ENCODE data around the gene GPX7. TPM values are rescaled to one million over a fixed set of nuclear protein-coding genes. Genes with fewer than 3 reads are reported as not detected.
"Not testable (repeated sequence)": the region's sequence is repeated elsewhere in the genome, so short reads cannot be mapped to it uniquely, and the experiment has no call there.

The GPX7 gene
- polyA plus RNA-seq (ENCODE audit: insufficient read depth in 1 of 5, insufficient read length in 5 of 5, low replicate concordance in 1 of 5) = 100 to 1,000 TPM in 1 of 5 donors, 10 to 100 TPM in 4; 71.9 to 104 (median 83.7) TPM
- long read RNA-seq, donor 1, transcript GPX7-201 (3 exons, 1,228 nt) = major isoform, 77 of 83 reads
- long read RNA-seq, donor 1, transcript GPX7-202 (2 exons, 873 nt) = minor isoform, 6 of 83 reads
- long read RNA-seq, donor 1, partial matches to known transcripts = 0 of 83 reads
- long read RNA-seq, donor 1, other reads (novel, unspliced or antisense) = 0 of 83 reads
- long read RNA-seq, donor 2, transcript GPX7-201 (3 exons, 1,228 nt) = major isoform, 33 of 34 reads
- long read RNA-seq, donor 2, partial matches to known transcripts = 0 of 34 reads
- long read RNA-seq, donor 2, other reads (novel, unspliced or antisense) = 0 of 34 reads
- long read RNA-seq, donor 3, transcript GPX7-201 (3 exons, 1,228 nt) = major isoform, 41 of 44 reads
- long read RNA-seq, donor 3, partial matches to known transcripts = 0 of 44 reads
- long read RNA-seq, donor 3, other reads (novel, unspliced or antisense) = 0 of 44 reads
- long read RNA-seq, donor 4, transcript GPX7-201 (3 exons, 1,228 nt) = major isoform, 29 of 29 reads
- long read RNA-seq, donor 4, partial matches to known transcripts = 0 of 29 reads
- long read RNA-seq, donor 4, other reads (novel, unspliced or antisense) = 0 of 29 reads
- long read RNA-seq, donor 5, transcript GPX7-202 (2 exons, 873 nt) = minor isoform, 5 of 80 reads
- long read RNA-seq, donor 5, transcript GPX7-201 (3 exons, 1,228 nt) = major isoform, 70 of 80 reads
- long read RNA-seq, donor 5, partial matches to known transcripts = 5 of 80 reads
- long read RNA-seq, donor 5, other reads (novel, unspliced or antisense) = 0 of 80 reads
- long read RNA-seq, donor 6, transcript GPX7-201 (3 exons, 1,228 nt) = major isoform, 78 of 79 reads
- long read RNA-seq, donor 6, partial matches to known transcripts = 0 of 79 reads
- long read RNA-seq, donor 6, other reads (novel, unspliced or antisense) = 0 of 79 reads
- long read RNA-seq, donor 7, transcript GPX7-201 (3 exons, 1,228 nt) = major isoform, 64 of 66 reads
- long read RNA-seq, donor 7, partial matches to known transcripts = 0 of 66 reads
- long read RNA-seq, donor 7, other reads (novel, unspliced or antisense) = 0 of 66 reads
- long read RNA-seq, donor 8, transcript GPX7-201 (3 exons, 1,228 nt) = major isoform, 23 of 23 reads
- long read RNA-seq, donor 8, partial matches to known transcripts = 0 of 23 reads
- long read RNA-seq, donor 8, other reads (novel, unspliced or antisense) = 0 of 23 reads

DNA sequence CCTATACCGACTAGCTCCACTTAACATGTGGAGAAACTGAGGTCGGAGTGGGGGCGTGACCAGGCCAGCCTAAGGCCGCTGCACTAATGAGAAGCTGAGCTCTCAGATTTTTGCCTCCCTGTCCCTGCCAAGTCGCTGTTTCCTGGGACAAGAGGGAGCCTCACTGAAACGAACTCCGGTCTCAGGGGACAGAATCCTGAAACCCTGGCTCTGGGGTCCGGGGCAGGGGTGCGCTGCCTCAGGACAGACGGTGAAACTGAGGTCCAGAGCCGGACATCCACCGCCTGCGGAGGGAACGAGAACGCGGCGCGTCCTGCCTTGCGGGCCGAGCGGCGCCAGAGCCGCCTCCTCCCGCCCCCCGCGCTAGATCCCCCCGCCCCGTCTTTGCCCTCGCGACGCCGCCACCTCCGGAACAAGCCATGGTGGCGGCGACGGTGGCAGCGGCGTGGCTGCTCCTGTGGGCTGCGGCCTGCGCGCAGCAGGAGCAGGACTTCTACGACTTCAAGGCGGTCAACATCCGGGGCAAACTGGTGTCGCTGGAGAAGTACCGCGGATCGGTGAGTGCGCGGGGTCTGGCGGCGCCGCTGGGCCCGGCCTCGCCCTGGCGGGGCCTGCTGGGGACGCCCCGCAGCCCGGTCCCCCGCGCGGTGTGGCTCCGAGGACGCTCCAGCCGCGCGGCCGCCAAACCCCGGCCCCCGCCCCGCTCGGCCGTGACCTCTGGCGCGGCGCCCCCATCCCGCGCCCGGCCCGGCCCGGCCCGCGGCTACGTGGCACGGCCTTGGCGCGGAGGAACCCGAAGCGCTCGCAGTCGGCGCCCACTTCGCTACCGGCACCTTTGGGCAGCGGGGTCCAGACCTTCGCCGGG, at the start of gene GPX7:
Gene GPX7, plus strand, starts transcription at position 381 of the 865 bp plus-strand sequence. Its CDS starts 39 bp downstream, at position 420.
- peak; percentile 49 to 57 for DNase-seq

DNA sequence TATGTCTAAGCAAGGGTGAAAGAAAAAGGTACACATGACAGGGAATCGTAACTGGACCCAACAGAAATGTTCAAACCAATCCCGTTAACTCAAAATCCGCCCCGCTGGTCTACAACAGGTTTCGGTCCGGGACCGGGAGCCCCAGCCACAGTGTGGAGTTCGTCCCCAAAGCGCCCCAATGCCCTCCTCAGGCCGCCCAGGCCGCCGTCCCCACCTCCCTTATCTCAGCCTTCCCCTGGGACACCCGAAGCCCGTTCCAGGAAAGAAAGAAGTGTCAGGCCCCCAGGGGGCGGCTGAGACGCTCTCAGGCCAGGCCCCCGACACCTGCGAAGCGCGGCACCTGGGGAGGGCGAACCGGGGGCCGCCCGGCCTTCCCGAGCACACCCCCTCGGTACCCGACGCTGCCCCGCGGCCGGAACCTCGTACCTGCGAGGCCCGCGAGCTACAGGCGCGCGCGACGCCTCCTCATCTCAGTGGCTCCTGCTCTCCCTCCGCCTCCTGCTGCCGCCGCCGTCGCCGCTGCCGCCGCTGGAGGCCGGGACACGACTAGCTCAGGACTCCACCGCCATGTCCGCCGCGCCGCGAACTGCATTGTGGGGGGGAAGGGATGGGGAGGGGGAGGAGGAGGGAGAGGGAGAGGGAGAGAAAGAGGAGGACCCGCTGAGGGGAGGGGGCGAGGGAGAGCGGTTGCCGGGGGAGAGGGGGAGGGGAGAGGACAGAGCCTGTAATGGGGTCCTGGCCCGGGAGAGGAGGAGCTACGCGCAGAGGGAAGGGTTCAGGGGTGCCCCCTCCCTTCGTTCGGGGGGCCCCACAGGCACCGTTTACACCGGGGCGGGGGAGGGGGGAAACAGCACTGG, 49.4 kb upstream of the GPX7 start, which contains the start of gene TUT4:
Gene TUT4, minus strand, starts transcription at position 588 of the 857 bp plus-strand sequence. CDS start 26,812 bp downstream, outside the sequence.
- peak; percentile 92 to 93 for DNase-seq

DNA sequence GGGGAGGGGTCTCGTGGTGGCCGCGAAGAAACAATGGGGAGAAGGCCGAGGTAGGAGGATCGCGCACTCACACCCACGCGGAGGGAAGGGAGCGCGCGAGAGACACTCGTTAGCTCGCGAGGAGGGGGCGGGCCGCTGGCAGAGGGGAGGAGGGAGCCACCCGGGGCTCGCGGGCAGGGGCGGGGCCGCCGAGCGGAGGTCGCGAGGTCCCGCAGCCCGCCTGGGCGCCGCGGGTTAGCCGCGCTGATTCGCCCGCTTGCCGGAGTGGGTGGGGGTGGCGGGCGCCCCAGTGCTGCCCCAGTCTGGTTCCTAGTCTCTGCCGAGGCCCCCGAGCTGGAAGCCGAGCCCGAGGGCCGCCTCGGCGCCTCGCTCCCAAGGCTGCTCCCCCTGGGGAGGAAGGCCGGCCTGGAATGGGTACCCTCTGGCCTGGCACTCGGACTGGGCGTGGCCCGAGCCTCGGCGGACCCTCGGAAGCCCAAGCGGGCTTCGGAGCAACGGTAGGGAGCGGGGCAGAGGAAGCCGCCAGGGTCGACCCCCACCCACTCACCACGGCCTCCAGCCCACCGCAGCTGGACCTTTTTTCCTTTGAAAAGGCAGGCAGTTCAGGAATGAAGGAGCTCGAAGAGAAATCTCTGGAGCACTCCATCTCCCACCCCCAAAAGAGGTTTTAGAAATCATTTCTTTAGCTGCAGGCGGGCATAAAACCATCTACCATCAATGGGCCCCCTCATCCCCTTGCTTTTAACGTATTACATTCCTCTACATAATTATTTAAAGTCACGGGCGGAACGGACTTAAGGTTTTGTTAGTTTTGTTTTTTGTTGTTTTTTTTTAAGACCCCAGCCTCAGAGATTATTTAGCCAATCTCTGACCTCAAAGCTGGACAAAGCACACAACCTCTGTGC, 48.6 kb upstream of the GPX7 start:
- DNase-seq = peak; percentile 91 to 92

DNA sequence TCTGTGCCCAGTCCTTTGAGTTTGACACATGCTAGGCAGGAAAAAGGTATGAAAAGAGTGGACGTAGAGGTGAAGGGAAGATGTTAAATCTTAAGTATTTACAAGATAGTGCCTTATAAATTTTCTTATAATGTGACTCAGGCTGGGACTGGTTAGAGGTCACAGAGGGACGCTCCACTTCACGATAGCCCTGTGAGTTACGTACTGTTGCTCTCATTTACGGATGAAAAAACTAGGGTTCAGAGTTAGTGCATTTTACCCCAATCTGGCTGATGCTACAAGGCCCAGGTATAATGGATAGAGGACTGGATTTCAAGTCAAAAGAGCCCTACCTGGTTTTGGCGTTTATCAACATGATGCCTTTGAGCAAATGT, 47.9 kb upstream of the GPX7 start:
- no peak for DNase-seq

DNA sequence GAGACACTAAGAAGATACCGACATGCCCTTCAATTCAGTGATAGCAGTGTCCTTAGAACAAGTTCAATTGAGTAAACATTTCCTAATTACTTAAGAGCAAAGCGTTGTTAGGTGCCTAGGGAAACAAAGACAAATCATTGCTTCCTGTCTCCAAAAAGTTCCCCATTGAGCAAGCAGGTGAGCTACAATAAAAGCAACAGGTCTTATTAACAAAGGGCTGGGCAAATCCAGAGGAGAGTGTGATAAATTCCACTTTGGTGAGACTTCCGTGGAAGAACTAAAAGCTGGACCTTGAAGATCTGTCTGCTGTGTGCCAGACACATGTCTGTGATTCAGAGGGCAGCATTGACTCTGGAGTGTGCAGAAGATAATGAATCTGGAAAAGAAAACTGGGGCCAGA, 47.4 kb upstream of the GPX7 start:
- no peak for DNase-seq

DNA sequence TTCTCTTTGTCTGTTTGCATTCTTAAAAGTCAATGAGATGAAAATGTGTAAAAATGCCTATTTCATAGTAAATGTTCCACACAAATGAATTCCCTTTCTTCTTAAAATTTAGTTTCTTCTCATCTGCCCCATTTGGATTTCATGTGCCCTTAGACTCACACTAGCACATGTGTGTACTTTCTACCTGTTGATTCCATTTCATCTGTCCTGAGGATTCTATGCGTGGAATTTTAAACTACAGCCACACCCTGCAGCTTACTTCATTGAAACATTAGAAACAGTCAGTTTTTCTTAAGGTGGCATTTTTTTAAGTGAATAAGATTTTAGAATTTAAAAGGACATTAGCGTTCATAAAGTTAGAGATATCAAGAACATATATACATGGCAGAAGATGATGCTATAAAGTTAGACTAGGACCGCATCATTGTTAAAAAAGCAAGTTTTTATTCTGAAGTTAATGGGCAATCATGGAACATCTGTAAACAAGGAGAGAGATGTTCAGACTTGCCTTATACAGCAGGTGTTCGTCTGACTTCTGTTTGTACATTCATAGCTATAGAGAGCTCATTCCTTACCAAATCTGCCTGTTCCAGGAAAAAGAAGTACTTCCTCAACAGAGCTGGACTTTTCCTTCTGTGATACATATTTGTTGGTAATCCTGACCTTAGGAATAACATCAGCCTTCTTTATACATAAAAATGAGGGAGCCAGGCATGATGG, 45.4 kb upstream of the GPX7 start:
- DNase-seq = no peak

DNA sequence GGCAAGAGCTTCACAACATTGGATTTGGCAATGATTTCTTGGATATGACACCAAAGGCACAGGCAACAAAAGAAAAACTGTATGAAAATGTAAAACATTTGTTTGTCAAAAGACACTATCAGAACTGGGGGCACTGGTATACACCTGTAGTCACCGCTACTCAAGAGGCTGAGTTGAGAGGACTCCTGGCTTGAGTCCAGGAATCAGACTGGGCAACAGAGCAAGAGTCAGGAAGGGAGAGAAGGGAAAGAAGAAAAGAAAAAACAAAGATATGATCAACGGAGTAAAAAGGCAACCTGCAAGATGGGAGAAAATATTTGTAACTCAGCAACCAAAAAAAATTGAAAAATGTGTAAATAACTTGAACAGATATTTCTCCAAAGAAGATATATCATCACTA, 43.2 kb upstream of the GPX7 start:
- no peak for DNase-seq

DNA sequence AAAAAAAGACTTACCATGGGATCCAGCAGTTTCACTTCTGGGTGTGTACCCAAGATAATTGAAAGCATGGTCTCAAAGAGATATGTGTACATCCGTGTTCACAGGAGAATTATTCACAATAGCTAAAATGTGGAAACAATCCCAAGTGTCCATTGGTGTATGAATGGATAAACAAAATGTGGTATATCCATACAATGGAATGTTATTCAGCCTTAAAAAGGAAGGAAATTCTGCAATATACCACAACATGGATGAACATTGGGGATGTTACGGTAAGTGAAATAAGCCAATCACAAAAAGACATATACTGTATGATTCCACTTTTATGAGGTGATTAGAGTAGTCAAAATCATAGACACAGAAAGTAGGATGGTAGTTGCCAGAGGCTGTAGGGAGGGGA, 42.3 kb upstream of the GPX7 start:
- no peak for DNase-seq

DNA sequence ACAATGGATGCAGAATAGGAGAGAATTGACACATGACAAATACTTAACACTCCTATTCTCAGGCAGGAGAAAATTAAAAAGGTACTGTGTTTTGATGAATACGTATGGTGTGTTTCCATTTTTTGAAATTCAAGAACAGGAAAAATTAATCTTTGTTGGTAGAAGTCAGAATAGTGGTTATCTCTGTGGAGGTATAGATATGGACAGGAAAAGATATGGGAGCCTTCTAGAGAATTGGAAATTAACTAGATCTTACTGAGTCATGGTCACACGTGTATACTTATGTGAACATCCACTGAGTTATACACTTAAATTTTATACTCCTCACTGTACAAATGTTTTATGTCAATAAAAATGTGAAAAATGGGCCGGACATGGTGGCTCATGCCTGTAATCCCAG, 39.4 kb upstream of the GPX7 start:
- no peak for DNase-seq

DNA sequence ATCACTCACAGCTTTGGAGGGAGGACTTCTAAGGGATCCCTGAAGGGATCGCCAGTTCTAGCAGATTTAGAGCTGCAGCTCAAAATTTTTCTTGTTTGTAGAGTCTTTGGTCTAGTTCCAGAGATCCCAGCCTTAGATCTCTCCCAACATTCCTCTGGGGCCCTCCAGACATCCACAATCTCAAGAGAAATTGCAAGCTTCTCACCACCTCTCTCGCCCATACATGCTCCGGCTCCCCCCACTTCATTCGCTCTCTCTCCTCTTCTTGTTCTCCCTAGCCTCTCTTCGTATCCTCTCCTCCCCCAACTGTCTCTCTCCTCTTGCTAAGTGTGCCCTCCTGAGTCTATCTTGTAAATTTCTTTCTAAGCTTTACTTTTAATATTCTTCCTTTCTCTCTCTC, 34.2 kb upstream of the GPX7 start:
- DNase-seq = peak in 1 of 2 donors; percentile 10

DNA sequence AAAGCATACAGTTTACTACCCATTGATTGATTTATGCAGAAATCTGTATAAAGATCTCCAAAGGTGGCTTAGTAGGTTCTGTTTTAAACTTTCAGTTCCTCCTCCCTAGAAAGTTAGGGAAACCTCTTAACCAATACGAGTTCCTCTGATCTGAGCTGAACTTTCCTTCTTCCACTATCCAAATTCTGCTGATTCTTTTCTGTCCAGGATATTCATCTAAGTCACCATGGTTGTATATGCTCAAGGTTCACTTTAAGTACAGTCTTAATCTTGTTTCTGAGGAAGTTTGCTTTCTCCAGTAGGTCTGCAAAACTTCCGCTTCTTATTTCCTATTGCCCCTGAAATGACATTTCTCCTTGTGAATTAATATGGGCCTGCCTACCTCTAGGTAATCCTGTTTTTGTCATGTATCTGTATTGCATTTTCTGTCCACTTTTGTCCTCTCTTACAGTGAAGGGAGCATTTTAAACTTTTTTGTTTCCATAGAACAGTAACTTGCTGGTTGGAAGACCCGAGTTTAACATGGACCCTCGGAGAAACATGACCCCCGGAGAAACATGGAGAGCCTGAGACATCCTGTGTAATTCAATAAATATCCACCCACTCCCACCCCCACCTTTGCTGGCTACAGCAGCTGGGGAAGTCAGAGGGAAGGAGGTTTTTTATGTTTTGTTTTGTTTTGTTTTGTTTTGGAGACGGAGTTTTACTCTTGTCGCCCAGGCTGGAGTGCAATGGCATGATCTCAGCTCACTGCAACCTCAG, 32.5 kb upstream of the GPX7 start:
- DNase-seq = no peak

DNA sequence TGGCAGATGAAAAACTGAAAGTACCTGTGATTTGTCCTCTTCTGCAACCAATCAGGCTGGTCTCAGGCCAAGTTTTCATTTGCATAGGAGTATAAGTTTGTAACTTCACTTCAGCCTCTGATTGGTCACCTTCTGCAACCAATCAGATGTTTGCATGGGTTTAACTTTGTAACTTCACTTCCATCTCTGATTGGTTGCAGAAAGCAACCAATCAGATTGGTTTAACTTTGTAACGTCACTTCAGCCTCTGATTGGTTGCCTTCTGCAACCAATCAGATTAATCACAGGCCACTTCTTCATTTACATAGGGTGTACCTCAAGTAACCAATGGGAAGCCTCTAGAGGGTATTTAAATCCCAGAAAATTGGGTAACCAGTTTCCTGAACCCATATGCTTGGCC, 30.4 kb upstream of the GPX7 start:
- DNase-seq = no peak

DNA sequence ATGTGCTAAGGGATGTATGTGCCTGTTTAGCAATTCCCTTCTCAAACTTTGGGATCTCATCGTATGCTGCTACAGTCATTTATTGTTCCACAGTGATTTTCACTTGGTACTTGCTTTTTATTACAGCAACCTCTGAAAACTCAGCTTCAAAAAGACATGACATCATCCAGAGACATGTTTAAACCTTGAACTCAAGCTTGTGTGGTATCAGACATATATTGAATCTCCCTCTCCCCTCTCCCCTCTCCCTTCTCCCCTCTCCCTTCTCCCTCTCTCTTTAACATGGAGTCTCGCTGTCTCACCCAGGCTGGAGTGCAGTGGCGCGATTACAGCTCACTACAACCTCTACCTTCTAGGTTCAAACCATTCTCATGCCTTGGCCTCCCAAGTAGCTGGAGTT, 29.8 kb upstream of the GPX7 start:
- DNase-seq = no peak

DNA sequence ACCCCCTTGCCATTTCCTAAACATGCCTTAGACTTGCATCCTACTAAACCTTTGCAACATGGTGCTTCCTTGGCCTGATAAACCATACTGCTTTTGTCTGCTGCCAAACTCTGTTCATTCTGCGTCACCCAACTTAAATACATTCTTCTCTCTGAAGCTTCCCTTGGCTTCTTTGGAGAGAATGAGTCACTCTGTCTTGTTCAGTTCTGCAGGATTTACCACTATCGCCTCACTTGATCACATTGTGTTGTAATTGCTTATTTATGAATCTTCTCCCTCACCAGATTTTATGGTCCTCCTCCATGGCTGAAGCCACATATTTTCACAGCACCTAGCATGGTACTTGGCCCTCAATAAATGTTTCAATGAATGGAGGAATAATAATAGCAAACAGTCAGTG, 27.6 kb upstream of the GPX7 start:
- no peak for DNase-seq

DNA sequence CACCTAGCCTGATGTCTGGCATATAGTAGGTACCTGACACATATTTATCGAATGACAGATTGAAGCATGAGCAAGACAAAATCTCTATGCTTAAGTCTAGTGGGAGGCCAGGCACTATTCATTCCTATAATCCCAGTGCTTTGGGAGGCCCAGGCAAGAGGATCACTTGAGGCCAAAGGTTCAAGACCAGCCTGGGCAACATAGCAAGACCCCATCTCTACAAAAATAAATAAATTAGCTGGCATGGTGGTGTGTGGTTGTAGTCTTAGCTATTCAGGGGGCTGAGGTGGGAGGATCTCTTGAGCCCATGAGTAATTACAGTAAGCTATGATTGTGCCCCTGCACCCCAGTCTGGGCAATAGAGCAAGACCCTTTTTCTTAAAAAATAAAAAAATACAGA, 26.1 kb upstream of the GPX7 start:
- DNase-seq = no peak

DNA sequence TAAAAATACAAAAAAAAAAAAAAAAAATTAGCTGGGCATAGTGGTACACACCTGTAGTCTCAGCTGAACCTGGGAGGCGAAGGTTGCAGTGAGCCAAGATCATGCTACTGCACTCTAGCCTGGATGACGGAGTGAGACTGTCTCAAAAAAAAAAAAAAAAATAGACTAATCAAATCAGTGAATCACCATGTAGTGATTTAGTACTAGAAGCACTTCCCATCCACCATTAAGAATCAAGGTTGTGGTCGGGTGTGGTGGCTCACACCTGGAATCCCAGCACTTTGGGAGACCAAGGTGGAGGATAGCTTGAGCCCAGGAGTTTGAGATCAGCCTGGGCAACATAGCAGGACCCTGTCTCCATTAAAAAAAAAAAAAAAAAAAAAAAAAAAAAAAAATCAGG, 24.1 kb upstream of the GPX7 start:
- DNase-seq = not testable (repeated sequence)

DNA sequence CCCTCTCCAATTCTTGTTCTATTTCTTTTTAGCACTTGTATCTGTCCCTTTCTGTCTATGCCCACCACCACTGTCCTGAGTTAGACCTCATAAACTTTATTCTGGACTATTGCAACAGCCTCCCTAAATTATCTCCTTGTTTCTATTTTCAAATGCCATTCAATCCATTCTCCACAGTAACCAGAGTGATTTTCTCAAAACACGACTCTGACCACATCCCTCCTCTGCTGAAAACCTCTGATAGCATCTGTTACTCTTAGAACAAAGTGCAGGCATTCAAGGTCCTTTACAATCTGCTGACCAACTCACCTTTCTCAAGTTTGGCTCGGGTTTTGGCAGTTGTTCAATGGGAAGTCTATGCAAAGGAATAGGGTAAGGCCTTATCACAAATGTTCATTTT, 22.8 kb upstream of the GPX7 start:
- DNase-seq = no peak
